Measurements from ENCODE around the gene TEX36.
"Not testable (repeated sequence)": the region's sequence is repeated elsewhere in the genome, so short reads cannot be mapped to it uniquely, and the experiment has no call there.

Gene TEX36

GRCh38 chr10:125683063-125683462 lies at the start of gene TEX36:
Gene TEX36 (minus strand): TSS chr10:125683163. CDS start chr10:125682989, 174 bp downstream.
- DNase-seq (ENCODE audit: low spot score): no peak

- DNase-seq (ENCODE audit: low spot score): no peak
Observed at GRCh38 chr10:125727436-125727835, 44.5 kb upstream of the TEX36 start.

- no peak for DNase-seq (ENCODE audit: low spot score)
Observed at GRCh38 chr10:125726914-125727313, 44.0 kb upstream of the TEX36 start.

- DNase-seq (ENCODE audit: low spot score): no peak
Observed at GRCh38 chr10:125722811-125723210, 39.8 kb upstream of the TEX36 start.

- DNase-seq (ENCODE audit: low spot score): no peak
Observed at GRCh38 chr10:125721035-125721434, 38.1 kb upstream of the TEX36 start.

- peak; percentile 18 for DNase-seq (ENCODE audit: low spot score)
Observed at GRCh38 chr10:125720002-125720382, 37.0 kb upstream of the TEX36 start.

GRCh38 chr10:125719173-125720001 lies 36.4 kb upstream of the TEX36 start, which contains the start of gene EDRF1:
Gene EDRF1 (plus strand): TSS chr10:125719709. CDS start chr10:125719808, 99 bp downstream.
- peak; percentile 98 for DNase-seq (ENCODE audit: low spot score)

- DNase-seq (ENCODE audit: low spot score): not testable (repeated sequence)
Observed at GRCh38 chr10:125714728-125715127, 31.8 kb upstream of the TEX36 start.

GRCh38 chr10:125711110-125711750 lies 28.3 kb upstream of the TEX36 start:
- no peak for DNase-seq (ENCODE audit: low spot score)

- DNase-seq (ENCODE audit: low spot score): no peak
Observed at GRCh38 chr10:125709553-125710474, 26.9 kb upstream of the TEX36 start.

- no peak for DNase-seq (ENCODE audit: low spot score)
Observed at GRCh38 chr10:125708971-125709503, 26.1 kb upstream of the TEX36 start.

GRCh38 chr10:125707541-125708468 lies 24.8 kb upstream of the TEX36 start:
- no peak for DNase-seq (ENCODE audit: low spot score)

- no peak for DNase-seq (ENCODE audit: low spot score)
Observed at GRCh38 chr10:125700355-125700911, 17.5 kb upstream of the TEX36 start.

GRCh38 chr10:125699562-125700143 lies 16.7 kb upstream of the TEX36 start:
- DNase-seq (ENCODE audit: low spot score): no peak

GRCh38 chr10:125698481-125698998 lies 15.6 kb upstream of the TEX36 start:
- no peak for DNase-seq (ENCODE audit: low spot score)

- not testable (repeated sequence) for DNase-seq (ENCODE audit: low spot score)
Observed at GRCh38 chr10:125696884-125697283, 13.9 kb upstream of the TEX36 start.

- no peak for DNase-seq (ENCODE audit: low spot score)
Observed at GRCh38 chr10:125694883-125695282, 11.9 kb upstream of the TEX36 start.

- no peak for DNase-seq (ENCODE audit: low spot score)
Observed at GRCh38 chr10:125693524-125693847, 10.5 kb upstream of the TEX36 start.

- DNase-seq (ENCODE audit: low spot score): no peak
Observed at GRCh38 chr10:125692601-125693523, 9.9 kb upstream of the TEX36 start.
